ENCODE data around the gene DYRK1A.
A peak's percentile ranks its signal among the peaks of the same experiment; 100 is the strongest.

The DYRK1A gene

GRCh38 chr21:37372951-37373350, 6.4 kb downstream of the DYRK1A start:
- no peak overlapping the region for H3K27ac ChIP-seq
- no peak for TF ChIP-seq CTCF (conservative IDR thresholded peaks at IDR 0.05; ENCODE audit: low read depth)
- DNase-seq (ENCODE audit: low spot score) = no peak
- ChIA-PET POLR2A (ENCODE audit: low non-redundant PET) (no interaction called here), CTCF (interaction anchor here (0.5 to 1.1 kb wide), 2 partner anchors 90 to 385 kb away, joined by 3 to 4 read pairs; no protein-coding TSS in a partner anchor)

- TF ChIP-seq CTCF (conservative IDR thresholded peaks at IDR 0.05; ENCODE audit: low read depth) = no peak
- ChIA-PET POLR2A (ENCODE audit: low non-redundant PET) (no interaction called here), CTCF (interaction anchor here (0.5 to 1.1 kb wide), 3 partner anchors 49 to 1170 kb away, joined by 3 to 5 read pairs (median 3); no protein-coding TSS in a partner anchor)
- no peak overlapping the region for H3K27ac ChIP-seq
- DNase-seq (ENCODE audit: low spot score) = peak; percentile 21
Measured at GRCh38 chr21:37373539-37373938, 7.0 kb downstream of the DYRK1A start.

GRCh38 chr21:37374027-37374426, 7.5 kb downstream of the DYRK1A start:
- TF ChIP-seq CTCF (conservative IDR thresholded peaks at IDR 0.05; ENCODE audit: low read depth) = no peak
- ChIA-PET CTCF (interaction anchor here (0.5 to 1.1 kb wide), 3 partner anchors 48 to 1169 kb away, joined by 3 to 5 read pairs (median 3); no protein-coding TSS in a partner anchor), POLR2A (ENCODE audit: low non-redundant PET) (no interaction called here)
- DNase-seq (ENCODE audit: low spot score) = no peak
- peak overlapping the region; percentile 72 for H3K27ac ChIP-seq

GRCh38 chr21:37375866-37376574, 9.4 kb downstream of the DYRK1A start:
- CTCF ChIA-PET = no interaction called here
- no peak overlapping the region for H3K27ac ChIP-seq
- TF ChIP-seq CTCF (conservative IDR thresholded peaks at IDR 0.05; ENCODE audit: low read depth) = no peak
- DNase-seq (ENCODE audit: low spot score) = no peak
- POLR2A ChIA-PET (ENCODE audit: low non-redundant PET) = no interaction called here

GRCh38 chr21:37378700-37379139, 12.1 kb downstream of the DYRK1A start:
- POLR2A ChIA-PET (ENCODE audit: low non-redundant PET) = no interaction called here
- CTCF ChIA-PET = no interaction called here
- H3K27ac ChIP-seq = no peak overlapping the region
- TF ChIP-seq CTCF (conservative IDR thresholded peaks at IDR 0.05; ENCODE audit: low read depth) = no peak
- DNase-seq (ENCODE audit: low spot score) = no peak

- no peak for TF ChIP-seq CTCF (conservative IDR thresholded peaks at IDR 0.05; ENCODE audit: low read depth)
- CTCF ChIA-PET = interaction anchor here (0.6 to 0.9 kb wide), 4 partner anchors 12 to 128 kb away, joined by 3 to 9 read pairs (median 3); no protein-coding TSS in a partner anchor
- H3K27ac ChIP-seq = no peak overlapping the region
- DNase-seq (ENCODE audit: low spot score) = no peak
- POLR2A ChIA-PET (ENCODE audit: low non-redundant PET) = no interaction called here
Measured at GRCh38 chr21:37380349-37381323, 14.1 kb downstream of the DYRK1A start.

Data from RWPE1 (cell line).